Colon (tissue), 2 donors: ENCODE data around the gene ERAP2.

Experiments used
- FAIRE-seq: peaks from 2 replicates; lab custom pipeline; 2012; peaks lifted over from hg19 to GRCh38; lab: Jason Lieb, UNC
- donor health status: control.
- donor health status: control.

The ERAP2 gene

GRCh38 chr5:96966801-96967200, 90.5 kb downstream of the ERAP2 start:
- no peak for FAIRE-seq

GRCh38 chr5:96967400-96967799, 91.1 kb downstream of the ERAP2 start:
- FAIRE-seq, result no peak

- FAIRE-seq, result no peak
Measured at GRCh38 chr5:96968074-96968473, 91.8 kb downstream of the ERAP2 start.

GRCh38 chr5:96968614-96969013, 92.3 kb downstream of the ERAP2 start:
- FAIRE-seq, result no peak
